Embryonic facial prominence (tissue), 1 donor: ENCODE measurements around the gene AJAP1.

Source experiments
- DNase-seq: peaks from one replicate; pipeline ENCODE4 v3.0.0-alpha.2; 2016; ENCODE audit errors: extremely low spot score

Gene AJAP1

DNA sequence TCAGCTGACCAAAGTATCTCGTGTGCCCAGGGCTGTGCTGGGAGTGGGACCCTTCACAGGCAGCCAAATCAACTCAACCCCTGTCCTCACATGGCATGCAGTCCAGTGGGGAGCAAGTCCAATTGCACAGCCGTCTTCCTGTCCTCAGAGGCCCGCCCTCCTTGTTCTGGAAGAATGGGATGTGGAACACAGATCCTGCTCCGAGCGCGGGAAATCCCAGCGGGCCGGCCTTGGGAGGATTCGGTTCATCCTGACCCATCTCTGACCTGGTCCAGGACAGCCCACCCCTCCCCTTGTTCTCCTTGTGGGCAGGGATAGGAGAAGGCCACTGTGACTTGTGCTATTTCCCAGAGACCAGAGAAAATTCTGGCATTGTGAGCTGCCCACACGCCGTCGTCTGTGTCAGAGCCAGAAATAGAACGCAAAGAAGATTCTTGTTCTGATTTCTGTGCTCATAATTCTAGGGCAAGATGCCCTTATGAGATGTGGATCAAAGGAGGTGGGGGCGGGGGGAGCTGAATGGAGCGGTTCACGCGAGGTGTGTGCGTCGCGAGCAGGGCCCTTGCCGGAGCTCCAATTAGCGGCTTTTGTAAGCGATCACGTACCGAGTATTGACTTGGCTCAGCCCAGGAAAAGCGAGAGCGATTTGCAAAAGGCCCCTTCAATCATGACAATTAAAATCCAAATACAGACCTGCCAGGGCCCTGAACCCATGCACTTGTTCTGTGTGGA, 79.2 kb downstream of the AJAP1 start:
- no peak for DNase-seq

DNA sequence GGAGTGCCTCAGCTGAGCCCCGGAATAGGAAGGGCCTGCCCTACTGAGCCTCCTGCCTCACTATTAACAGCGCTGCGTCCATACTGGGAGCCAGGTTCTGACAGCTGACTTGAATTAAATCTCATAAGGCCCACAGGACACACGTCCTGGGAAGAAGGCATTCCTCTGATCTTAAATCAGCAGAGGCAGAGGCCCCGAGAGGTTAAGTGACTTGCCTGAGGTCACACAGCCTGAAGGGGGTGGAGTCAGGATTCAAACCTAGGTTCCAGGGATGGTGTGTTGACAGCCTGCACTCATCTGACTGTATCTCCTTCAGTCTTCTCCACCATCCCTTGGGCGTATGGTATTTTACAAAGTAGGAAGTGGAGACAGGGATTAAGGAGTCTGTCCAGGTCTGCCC, 79.8 kb downstream of the AJAP1 start:
- DNase-seq, result no peak

DNA sequence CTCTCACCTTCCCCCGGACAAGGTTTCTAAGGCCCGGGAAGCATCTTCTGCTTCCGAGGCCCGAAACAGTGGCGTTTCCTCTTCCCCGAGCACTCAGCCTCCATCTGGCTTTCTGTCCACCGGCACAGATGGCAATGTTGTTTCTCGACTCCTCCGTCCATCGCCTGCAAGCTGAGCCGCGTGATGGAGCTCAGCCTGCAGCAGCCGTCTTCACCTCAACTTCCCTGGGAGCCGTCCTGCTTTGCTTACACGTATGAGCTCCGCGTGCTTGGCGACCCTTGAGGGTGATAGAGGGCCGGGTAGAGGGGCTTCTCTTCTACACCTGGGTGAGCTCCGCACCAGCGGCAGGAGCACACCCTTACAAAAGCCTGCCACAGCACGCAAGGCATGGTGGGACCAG, 80.4 kb downstream of the AJAP1 start:
- no peak for DNase-seq

DNA sequence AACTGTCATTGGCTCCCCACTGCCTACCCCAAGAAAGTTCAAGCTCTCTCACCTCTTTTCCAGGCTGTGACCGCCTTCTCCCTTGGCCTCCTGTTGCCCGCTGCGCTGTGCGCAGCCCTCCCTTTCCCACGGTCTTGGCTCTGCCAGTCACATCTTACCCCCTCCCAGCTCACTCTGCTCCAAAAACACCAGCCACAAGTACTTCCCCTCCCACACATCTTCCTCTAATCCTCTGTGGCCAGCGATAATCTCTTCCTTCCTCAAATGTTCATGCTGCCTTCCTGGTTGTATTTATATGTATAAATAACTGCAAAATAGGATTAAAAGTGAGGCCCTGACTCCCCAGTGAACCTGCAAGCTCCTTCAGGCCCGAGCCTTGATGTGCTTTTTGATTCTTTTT, 81.8 kb downstream of the AJAP1 start:
- DNase-seq, result no peak

DNA sequence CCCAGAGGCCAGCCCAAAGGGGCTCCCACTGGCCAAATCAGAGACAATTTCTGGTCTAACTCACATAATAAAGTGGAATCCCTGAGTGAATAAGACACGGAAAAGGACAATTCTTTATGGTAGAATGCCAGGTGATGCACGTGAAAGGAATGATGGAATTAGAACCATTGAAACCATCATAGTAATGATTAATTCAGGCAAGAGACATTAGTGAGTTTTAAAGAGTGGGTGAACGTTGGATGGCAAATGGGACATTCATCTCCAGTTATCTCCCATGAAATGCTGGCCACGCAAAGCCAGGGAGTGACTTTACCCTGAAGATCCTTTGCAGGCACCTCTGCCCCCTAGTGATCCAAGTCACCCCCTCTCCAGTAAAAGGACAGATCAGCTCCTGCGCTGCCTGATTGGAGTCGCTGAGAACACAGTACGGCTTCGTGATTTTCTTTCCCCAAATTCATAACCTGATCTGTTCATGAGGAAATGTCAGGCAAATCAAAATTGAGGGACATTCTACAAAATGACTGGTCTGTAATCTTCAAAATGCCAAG, 87.5 kb downstream of the AJAP1 start:
- no peak for DNase-seq

DNA sequence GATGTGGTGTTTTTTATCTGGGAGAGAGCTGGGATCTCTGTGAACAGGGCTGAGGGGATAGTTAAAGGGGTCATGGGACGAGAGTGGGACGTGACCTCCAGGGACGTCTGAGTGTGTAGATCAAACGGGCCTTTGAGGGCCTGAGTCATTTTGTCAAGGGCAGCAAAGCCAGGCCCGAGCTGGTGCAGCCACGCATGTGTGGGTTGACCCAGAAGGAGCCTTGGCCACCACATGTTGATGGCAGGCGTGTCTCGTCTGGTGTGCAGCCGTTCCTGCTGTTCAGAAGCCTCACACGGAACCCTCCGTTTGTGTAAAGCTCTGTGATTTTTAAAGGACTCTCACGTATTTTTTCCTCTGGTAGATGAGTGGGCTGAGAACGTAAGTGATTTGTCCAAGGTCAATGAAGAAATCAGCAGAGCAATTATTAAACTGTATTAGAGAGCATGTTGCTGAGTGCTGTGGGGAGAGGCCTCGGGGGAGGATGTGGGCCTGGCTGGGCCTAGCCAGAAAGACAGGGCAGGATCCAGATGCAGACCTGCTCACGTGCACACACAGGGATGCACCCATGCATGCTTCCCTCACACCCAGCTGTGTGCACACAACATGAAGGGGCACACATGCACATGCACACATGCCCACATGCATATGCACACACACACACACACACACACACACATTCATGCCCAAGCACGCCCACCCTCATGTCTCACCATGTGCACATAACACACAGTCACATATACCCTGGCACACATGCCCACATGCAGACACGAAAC, 89.8 kb downstream of the AJAP1 start:
- DNase-seq, result no peak

DNA sequence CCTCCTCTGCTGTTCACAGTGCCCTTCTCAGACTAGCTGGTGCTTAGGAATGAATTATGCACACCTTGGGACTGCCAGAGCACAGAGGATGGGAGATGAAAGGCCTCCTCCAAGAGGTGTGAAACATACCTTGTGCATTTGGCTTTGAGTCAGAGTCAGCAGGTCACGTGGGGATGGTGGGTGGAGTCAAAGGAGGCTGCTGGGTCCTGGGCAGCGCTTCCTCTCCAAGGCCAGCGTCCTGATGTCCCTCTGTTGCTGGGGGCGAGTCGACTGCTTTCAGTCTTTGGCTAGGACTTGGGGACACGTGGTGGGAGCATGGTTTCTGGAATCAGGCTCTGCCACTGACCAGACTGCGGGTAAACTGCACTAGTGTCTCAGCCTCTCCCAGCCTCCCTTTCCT, 91.2 kb downstream of the AJAP1 start:
- no peak for DNase-seq

DNA sequence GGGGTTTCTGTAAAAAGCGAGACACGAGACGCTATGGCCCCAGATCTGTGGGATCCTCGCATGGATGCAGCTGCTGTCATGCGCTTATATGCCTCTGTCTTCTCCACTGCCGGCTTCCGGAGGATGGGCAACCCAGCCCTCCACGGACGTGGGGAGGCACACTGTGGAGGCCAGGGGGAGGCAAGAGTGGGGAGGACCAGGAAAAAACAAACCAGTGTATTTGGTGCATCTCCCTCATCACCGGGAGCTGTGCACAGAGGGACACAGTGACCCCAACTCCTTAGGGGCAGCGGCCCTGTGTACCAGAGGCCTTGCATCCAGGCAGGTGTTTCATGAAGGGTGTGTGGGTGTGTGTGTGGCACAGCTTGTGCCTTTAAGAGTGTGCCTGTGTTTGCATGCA, 95.0 kb downstream of the AJAP1 start:
- DNase-seq, result no peak

DNA sequence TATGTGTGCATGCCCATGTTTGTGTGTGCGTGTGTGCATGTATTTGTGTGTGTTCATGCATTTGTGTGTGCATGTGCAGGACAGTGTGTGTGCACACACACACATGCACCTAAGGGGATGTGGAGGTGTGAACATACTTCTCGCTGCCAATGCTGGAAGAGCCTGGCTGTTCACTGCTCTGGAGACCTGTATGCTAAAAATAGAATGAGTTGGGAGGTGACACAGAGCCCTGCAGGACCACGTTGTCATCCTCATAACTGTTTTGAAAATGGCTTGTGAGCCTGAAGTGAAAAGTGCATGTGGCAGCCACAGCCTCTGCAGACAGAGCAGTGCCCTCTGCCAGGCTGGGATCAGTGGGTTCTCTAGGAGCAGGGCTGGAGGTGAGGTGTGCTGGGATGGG, 95.8 kb downstream of the AJAP1 start:
- DNase-seq, result no peak

DNA sequence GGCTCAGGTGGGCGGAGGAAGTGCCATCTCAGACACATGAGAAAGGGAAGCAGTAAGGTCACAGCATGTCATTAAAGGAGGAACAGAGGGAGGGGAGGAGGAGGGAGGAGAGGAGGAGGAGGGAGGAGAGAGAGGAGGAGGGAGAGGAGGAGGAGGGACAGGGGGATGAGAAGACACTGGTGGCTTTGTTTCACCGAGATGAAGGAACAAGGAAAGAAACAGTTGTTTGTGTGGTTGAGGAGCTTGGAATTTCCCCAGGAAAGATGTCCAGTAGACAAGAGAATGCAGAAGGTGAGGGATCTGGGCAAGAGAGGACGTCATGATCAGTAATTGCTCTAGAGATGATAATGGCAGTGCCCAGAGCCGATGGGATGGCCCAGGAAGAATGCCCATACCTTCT, 97.7 kb downstream of the AJAP1 start:
- DNase-seq, result no peak

DNA sequence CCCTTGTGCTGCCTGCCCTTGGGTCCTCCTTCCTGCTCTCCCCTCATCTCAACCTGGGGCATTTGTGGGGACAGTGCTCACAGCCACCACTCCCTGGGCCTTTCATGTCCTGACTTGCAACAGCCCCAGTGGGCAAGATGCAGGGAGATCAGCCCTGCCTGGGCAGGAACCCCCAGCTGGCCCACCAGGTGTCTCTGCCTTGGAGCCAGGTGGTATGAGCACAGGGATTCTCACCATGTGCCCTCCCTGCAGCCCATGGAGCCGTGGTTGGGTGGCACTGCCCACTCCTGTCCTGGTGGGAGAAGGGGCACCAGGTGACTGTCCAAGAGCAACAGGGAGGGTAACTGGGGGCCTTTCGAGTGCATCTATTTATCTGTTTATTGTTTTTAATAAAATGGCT, 100.4 kb downstream of the AJAP1 start:
- DNase-seq, result no peak

DNA sequence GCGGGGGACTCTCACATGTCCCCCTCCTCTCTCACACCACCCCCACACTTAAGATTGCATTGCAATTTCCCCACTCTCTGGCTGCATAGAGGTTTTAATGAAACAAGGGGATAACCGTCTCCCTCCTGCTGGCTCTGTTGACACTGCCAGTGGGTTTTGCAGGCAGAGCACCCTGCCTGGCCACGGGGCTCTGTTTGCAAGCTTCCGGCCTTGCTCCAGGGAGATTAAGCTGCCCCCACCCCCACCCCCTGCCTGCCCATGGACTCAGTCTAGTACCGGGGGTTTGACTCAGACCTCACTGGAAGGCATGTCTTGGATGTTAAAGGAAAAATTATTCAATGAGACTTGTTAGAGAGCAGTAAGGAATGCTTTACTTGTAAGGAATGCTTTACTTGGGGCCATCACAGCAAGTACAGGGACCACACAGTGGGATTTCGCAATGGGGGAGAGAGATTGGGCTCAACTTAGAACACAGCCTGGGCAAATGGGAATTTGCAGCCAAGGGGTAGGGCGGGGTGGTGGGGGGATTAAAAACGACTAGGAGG, 101.0 kb downstream of the AJAP1 start:
- DNase-seq, result no peak

DNA sequence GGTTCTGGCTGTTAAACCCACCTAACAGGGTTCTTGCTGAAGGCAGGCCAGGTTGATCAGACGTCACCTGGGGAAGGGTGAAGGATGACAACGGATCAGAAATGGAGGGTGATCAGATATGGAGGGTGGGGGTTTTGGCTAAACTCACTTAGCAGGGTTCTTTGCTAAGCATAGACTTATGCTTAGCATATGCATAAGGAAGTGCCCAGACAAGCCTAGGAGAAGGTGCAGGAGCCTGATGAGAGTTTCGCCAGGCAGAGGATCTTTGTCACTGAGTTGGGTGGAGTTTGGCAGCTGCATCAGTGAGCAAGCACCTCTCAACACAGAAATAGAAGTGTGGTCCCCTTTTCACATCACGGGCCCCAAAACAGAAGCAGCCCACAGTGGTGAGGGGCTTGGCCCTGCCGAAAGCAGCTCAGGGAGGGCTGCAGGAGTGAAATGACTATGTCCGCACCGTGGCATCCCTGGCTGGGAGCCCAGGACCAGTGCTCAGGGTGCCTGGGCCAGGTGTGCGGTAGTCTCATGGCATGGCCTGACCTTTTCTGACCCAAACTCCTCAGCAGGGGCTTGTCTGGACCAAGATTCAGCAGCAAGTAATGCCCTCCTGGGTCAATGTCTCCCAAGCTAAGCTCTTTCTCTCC, 101.6 kb downstream of the AJAP1 start:
- DNase-seq, result no peak

DNA sequence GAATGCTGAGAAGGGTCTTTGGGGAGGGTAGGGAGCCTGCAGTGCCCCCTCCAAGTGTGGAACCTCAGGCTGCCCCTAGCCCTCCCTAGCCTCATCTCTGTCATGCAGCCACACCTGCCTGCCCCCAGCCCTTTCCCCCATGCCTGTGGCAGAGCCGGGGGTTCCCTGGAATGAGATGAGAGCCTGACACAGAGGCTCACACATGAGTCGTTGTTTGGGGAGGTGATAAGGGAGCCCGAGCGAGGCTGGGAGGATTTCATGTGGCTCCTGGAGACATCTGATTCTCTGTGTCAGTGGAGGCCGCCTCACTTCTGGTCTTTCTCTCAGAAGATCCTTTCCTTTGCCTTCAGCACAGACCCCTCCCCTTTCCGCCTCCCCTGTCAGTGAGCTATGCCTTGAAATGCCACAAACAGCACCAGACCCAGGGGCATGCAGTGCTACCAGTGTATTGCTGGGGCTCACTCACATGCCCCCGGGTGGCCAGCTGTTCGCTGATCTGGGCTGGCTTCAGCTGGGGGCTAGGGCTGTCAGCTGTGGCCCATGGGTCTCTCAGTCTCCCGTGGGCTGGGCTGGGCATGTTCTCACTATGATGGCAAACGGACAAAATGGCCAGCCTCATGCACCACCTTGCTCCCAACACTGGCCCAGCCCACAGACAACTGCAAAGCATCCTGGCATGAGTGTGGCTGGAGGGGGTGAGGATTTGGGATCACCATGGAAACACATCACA, 102.6 kb downstream of the AJAP1 start:
- DNase-seq, result no peak

DNA sequence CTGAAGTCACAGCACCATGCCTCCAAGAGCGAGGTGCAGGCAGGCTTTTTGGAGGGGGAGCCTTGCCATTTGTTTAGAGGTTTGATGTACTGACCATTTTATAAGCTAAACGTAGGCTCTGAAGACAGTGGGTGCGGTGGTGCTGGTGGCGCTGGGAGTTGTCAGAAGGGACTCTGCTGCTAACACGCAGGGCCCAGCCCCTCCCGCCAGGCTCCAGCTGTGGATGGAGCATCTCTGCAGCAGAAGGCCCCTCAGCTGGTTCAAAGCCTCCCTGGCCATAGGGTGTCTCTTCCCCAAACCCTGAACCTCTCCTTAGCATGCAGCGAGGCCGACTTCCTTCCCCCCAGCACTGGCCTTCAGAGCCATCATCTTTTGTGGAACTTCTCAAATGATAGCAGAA, 105.3 kb downstream of the AJAP1 start:
- DNase-seq, result no peak

DNA sequence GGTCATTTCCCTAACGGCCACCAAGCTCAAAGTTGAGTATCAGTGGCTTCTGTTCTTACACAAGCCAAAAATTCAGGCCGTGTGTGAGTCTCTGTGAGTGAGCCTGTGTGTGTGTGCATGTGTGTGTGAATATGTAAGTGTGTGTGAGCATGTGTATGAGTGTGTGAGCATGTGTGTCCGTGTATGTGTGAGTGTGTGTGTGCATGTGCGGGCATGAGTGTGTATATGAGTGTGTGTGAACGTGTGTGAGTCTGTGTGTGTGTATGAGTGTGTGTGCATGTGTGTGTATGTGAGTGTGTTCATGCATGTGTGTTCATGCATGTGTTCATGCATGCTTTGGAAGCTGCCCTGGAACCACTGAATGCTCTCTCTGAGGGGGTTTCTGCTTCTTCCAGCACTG, 105.7 kb downstream of the AJAP1 start:
- no peak for DNase-seq

DNA sequence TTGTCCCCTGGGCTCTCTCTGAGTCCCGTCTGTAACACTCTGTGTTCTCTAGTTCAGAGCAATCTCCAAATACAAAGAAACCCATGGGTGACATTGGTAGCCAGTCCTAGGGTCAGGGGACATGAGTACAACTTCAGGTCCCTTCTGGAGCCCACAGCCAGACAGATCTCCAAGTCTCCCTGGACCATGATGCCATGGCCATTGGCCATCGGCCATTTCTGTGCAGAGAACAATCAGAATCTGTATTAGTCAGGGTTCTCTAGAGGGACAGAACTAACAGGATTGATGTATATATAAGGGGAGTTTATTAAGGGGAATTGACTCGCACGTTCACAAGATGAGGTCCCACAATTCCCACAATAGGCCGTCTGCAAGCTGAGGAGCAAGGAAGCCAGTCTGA, 106.9 kb downstream of the AJAP1 start:
- no peak for DNase-seq

DNA sequence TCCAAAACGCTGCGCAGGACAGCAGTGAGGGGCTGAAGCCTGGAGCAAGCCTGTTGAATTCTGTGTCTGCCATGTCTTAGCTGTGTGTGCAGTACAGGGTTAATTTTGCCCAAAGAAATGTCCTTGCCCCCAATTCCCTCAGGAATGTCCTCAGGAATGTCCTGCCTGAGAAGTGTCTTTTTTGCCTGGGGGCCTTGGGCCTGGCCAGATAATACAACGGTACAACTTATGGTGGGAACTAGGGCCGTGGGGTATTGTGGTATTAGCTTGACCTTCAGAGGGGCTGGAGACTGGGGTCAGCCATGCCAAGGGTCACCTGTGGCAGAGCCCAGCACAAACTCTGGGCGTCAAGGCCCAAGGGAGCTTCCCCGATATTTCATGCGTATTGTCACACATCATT, 107.7 kb downstream of the AJAP1 start:
- no peak for DNase-seq

DNA sequence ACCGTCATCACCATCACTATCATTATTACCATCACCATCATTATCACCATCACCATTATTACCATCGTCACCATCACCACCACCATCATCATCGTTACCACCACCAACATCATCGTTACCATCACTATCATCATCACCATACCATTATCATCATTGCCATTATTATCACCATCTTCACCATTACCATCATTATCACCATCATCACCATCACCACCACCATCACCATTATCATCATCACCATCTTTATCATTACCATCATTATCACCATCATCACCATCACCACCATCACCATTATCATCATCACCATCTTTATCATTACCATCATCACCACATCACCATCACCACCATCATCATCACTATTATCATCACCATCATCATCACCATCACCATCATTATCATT, 112.9 kb downstream of the AJAP1 start:
- DNase-seq, result no peak

DNA sequence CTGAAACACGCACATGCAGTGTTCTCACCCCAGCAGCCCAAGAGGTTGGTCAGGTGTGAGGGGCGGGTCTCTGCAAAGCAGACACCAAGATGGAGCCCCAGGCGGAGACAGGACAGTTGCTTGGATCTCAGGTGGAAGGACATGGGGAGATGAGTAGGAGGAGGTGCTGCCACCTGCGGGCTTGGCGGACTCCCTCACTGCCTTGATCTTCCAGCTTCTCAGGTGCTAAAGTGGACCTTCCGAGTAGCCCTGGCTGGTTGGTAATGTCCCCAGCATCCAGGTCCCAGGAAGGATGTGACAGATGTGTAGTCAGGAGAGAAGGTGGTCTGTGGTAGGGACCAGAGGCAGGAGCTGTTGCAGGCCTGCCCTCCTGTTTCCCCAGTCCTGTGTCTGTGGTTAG, 114.1 kb downstream of the AJAP1 start:
- DNase-seq, result no peak

DNA sequence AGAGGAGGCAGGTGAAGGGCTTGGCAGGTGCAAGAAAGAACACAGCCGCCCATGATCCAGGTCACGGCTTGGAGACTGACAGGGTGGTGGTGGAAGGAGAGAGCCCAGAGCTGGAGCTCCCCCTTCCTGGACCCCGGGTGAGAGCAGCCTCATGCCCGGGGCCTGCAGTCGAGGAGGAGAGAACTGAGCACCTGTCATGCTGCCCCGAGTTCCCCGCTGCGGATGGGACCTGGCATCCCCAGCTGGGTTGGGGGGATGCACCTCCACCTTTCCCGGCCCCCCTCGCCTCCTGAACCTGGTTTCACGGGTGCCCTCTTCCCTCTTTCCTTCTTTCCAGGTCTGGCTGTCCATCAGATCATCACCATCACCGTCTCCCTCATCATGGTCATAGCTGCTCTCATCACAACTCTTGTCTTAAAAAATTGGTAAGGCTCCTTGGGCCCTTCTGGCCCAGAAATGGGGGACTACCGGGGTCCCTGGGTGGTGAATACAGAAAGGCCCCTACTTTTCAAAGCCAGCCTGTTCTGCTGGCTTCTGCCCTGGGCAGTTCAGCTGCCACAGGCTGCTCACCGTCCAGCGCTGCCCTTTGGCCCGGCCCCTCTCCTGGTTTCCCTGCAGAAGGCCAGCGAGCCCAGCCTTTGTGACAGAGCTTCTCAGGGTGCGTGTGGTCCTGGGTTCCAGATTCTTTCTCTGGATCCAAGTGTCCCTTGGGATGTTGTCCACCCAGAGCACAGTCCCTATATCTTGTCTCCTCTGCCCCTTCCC, 115.3 kb downstream of the AJAP1 start:
- no peak for DNase-seq
